ENCODE results near the gene PTPRN2. TPM values are rescaled to one million over a fixed set of nuclear protein-coding genes. Genes with fewer than 3 reads are reported as not detected.

PTPRN2 gene
- total and polyA plus RNA-seq, 2 of the 8 experiments (the other 6 are each of a cell fraction or from before 2014, with no cell fraction given): 2.6 to 4.5 TPM

GRCh38 chr7:158111906-158112570, 475.6 kb downstream of the PTPRN2 start:
- FAIRE-seq: no peak
- 87% methylated on average over 15 of the region's 15 CpGs; no CpG with 5 or more reads in 1 of the 2 experiments for WGBS, 2 experiments (ENCODE audit: extremely low coverage in 1 of 2, insufficient coverage in 1 of 2, insufficient read length in 1 of 2, insufficient replicate concordance in 2 of 2, low coverage in 1 of 2, low lambda C conversion rate in 2 of 2, missing lambda C conversion rate in 1 of 2)
- TF ChIP-seq EP300 (IDR thresholded peaks at IDR 0.05; ENCODE audit: borderline replicate concordance in 1 of 2, low read depth in 2 of 2, low read length in 2 of 2) (no peak), POLR2AphosphoS5 (IDR thresholded peaks at IDR 0.05; ENCODE audit: low read depth, low read length) (no peak), KDM5A (IDR thresholded peaks at IDR 0.05; ENCODE audit: low read length) (no peak), HDAC2 (IDR thresholded peaks at IDR 0.05; ENCODE audit: borderline replicate concordance in 1 of 2, low read depth in 2 of 2, low read length in 2 of 2) (no peak), CBX8 (IDR thresholded peaks at IDR 0.05; ENCODE audit: borderline replicate concordance, low read depth, low read length) (no peak)

More at GRCh38 chr7:158111906-158112570, 475.6 kb downstream of the PTPRN2 start:
- H2BK5ac ChIP-seq (ENCODE audit: low read depth, low read length): no peak overlapping the region
- H2AFZ ChIP-seq (ENCODE audit: low read length): no peak overlapping the region
- H3K79me1 ChIP-seq (ENCODE audit: low read depth, low read length): no peaks in the 10 kb centered on the region
- no peaks in the 10 kb centered on the region for H3K36me3 ChIP-seq (ENCODE audit: control insufficient read depth in 2 of 4, insufficient read depth in 4 of 4, low read length in 3 of 4)
- H2BK20ac ChIP-seq (ENCODE audit: low read length): no peak overlapping the region
- no peaks in the 10 kb centered on the region for H3K23me2 ChIP-seq (ENCODE audit: low read depth, low read length)
- H2BK12ac ChIP-seq (ENCODE audit: low read depth, low read length): no peak overlapping the region
- H3K27ac ChIP-seq (ENCODE audit: low read depth, low read length): no peak overlapping the region
- no peak overlapping the region for H3K56ac ChIP-seq (replicated peaks; ENCODE audit: insufficient read length, low read depth, low read length)
- no peak overlapping the region for H2BK15ac ChIP-seq (ENCODE audit: low read length)
- ChIA-PET POLR2A (ENCODE audit: partially characterized antibody) (no interaction called here), CTCF (ENCODE audit: partially characterized antibody) (interaction anchor here (0.5 to 1.5 kb wide), 2 partner anchors 10 to 103 kb away, joined by 3 read pairs; no protein-coding TSS in a partner anchor)
- no peaks in the 10 kb centered on the region for H3K79me2 ChIP-seq (ENCODE audit: control insufficient read depth in 1 of 2, insufficient read depth in 2 of 2, low read length in 2 of 2)
- no peak overlapping the region for H2BK120ac ChIP-seq (replicated peaks; ENCODE audit: low read depth, low read length)
- H3K18ac ChIP-seq (ENCODE audit: extremely low read depth, low read length): no peak overlapping the region
- no peak overlapping the region for H3K4me2 ChIP-seq (ENCODE audit: insufficient read depth in 1 of 2, low read depth in 2 of 2, low read length in 2 of 2)
- no peak overlapping the region for H4K8ac ChIP-seq (ENCODE audit: extremely low read depth, insufficient read depth, low read length)
- H2AK5ac ChIP-seq (ENCODE audit: low read depth, low read length): no peak overlapping the region
- H3K9me3 ChIP-seq (ENCODE audit: insufficient read depth in 2 of 2, low read depth in 1 of 2, low read length in 1 of 2): peaks cover 27 to 76% of the 10 kb centered on the region in 2 experiments; a peak in 3 of 4 replicates
- H3K4me1 ChIP-seq (replicated peaks in 1 of 4; ENCODE audit: control insufficient read depth in 3 of 4, insufficient read depth in 4 of 4, low read length in 3 of 4): peaks cover 0 to 3% (median 0%) of the 10 kb centered on the region in 4 experiments; a peak in 1 of 7 replicates
- no peaks in the 10 kb centered on the region for H3K27me3 ChIP-seq (replicated peaks in 1 of 4; ENCODE audit: control insufficient read depth in 3 of 4, extremely low read depth in 1 of 4, insufficient read depth in 3 of 4, low read length in 3 of 4)
- no peak overlapping the region for H3K9ac ChIP-seq (replicated peaks in 1 of 4; ENCODE audit: extremely low read depth in 1 of 4, low read depth in 3 of 4, low read length in 3 of 4)
- H4K20me1 ChIP-seq (replicated peaks in 1 of 2; ENCODE audit: control insufficient read depth in 1 of 2, insufficient read depth in 2 of 2, low read length in 2 of 2): no peaks in the 10 kb centered on the region
- no peak overlapping the region for H3K23ac ChIP-seq (ENCODE audit: insufficient read length)
- no peak overlapping the region for H3K4me3 ChIP-seq (ENCODE audit: extremely low read depth in 1 of 4, insufficient read depth in 2 of 4, low read depth in 3 of 4, low read length in 4 of 4)
- no peak overlapping the region for H4K91ac ChIP-seq (replicated peaks; ENCODE audit: insufficient read length, low read length)
- no peak overlapping the region for H3K14ac ChIP-seq (ENCODE audit: insufficient read length)
- DNase-seq (ENCODE audit: low read depth in 1 of 2, low spot score in 2 of 2): peak in 1 of 2 experiments; percentile 28
- H4K5ac ChIP-seq (ENCODE audit: insufficient read length, low read depth, low read length): no peak overlapping the region
- no peak overlapping the region for H3K4ac ChIP-seq (replicated peaks; ENCODE audit: insufficient read length, low read depth, low read length)

All from H1 (cell line).